GM10266 (cell line): ENCODE measurements around the gene MUC21.

Experiments used
- DNase-seq: peaks from one replicate; pipeline ENCODE4 v3.0.0; 2012; ENCODE audit errors: extremely low spot score
- TF ChIP-seq, protein P1 (sequence below): IDR thresholded peaks from 2 replicates; pipeline ENCODE4 v1.5.1; 2012; ENCODE audit warnings: mild to moderate bottlenecking, low read depth; ENCODE audit not compliant: control insufficient read depth, insufficient read depth; ENCODE audit errors: missing control alignments

MUC21 gene

DNA sequence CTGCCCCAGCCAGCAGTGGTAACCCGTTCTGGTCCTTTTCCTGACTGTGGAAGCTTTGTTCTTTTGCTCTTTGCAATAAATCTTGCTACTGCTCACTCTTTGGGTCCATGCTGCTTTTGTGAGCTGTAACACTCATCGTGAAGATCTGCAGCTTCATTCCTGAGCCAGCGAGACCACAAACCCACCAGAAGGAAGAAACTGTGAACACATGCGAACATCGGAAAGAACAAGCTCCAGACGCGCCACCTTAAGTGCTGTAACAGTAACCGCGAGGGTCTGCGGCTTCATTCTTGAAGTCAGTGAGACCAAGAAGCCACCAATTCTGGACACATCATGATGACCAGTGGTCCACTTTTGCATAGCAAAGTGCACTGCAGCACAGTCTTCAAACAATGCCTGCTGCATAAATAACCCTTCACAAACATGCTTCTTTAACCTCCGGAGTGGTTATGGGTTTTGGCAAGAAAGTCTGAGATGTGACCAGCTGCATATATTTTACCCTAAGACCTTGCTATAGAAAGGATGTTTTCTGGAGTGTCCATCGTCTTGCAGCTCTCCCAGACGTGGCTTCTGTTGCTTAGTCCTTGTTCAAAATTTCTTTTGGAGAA is 17.9 kb downstream of the MUC21 start:
- DNase-seq, result no peak
- TF ChIP-seq, protein P1, sequence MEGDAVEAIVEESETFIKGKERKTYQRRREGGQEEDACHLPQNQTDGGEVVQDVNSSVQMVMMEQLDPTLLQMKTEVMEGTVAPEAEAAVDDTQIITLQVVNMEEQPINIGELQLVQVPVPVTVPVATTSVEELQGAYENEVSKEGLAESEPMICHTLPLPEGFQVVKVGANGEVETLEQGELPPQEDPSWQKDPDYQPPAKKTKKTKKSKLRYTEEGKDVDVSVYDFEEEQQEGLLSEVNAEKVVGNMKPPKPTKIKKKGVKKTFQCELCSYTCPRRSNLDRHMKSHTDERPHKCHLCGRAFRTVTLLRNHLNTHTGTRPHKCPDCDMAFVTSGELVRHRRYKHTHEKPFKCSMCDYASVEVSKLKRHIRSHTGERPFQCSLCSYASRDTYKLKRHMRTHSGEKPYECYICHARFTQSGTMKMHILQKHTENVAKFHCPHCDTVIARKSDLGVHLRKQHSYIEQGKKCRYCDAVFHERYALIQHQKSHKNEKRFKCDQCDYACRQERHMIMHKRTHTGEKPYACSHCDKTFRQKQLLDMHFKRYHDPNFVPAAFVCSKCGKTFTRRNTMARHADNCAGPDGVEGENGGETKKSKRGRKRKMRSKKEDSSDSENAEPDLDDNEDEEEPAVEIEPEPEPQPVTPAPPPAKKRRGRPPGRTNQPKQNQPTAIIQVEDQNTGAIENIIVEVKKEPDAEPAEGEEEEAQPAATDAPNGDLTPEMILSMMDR, result no peak

DNA sequence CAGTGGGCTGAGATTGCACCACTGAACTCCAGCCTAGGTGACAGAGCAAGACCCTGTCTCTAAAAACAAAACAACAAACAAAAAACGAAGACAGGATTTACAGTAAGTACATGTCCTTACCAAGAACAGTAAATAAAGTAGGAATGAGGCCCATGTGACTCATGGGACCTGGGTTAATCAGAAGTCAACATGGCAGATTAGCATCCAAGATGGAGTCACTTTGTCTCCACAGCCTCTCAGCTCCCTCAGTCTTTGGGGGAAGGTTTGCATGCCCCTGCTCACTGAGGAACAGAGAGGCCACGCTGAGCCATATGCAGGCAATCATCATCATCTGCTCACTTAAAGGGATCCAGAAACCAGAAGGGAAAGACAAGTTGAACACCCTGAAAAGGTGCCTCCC is 19.0 kb downstream of the MUC21 start:
- TF ChIP-seq, protein P1, result no peak
- no peak for DNase-seq

DNA sequence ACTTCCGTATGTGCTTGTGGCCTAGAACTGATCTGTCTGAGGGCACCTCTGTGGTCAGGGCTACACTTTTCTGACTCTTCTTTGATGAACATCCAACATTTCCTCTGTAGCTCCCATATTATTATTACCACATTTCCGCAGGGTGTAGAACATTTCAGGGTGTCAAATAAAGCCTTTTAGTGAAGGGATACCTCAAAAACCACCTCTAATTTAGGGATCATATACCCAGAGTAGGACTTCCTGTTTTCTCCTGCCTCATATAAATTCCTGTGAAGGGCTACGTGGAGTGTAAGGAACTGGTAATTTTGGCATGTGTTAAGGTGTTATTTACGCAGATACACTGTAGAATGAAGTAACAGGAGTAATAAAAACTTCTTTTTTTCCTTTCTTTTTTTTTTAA is 21.3 kb downstream of the MUC21 start:
- TF ChIP-seq, protein P1, result no peak
- DNase-seq, result no peak

GRCh38 chr6:31005249-31006020 is 21.9 kb downstream of the MUC21 start:
- no peak for DNase-seq
- TF ChIP-seq, protein P1, result no peak

- TF ChIP-seq, protein P1, result no peak
- DNase-seq, result no peak
Observed at GRCh38 chr6:31007694-31008093, 24.2 kb downstream of the MUC21 start.

DNA sequence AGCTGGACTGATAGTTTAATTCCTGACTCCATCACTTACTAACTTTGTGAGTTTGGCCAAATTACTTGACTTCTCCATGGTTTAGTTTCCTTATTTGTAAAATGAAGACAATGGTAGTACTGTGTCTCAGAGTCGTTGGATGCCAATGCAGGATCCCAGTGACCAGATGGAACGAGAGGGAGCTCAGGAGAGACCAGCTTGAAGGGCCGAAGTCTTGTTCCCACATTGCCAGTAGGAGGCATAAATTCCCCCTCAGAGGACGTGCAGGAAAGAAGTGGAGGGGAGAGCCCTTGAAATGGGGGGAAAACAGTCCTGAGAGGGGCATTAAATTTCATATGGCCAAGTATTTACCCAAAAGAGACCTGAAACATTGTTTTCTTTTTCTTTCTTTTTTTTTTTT is 24.6 kb downstream of the MUC21 start:
- DNase-seq, result no peak
- TF ChIP-seq, protein P1, result no peak

- DNase-seq, result no peak
- TF ChIP-seq, protein P1, result no peak
Observed at GRCh38 chr6:31009731-31010130, 26.2 kb downstream of the MUC21 start.
